Body of pancreas (tissue), 4 donors: ENCODE results near the gene PRKACA.

Experiments used
- POLR2A ChIP-seq, 3 donors: fragments of 450-650 bp; IDR thresholded peaks; one replicate each; pipeline ENCODE4 v1.6.1; 2016; ENCODE audit warnings: antibody characterized with exemption in 3 of 3, mild to moderate bottlenecking in 2 of 3
- TF ChIP-seq, protein P1 (sequence below), 7 experiments: fragments of 450-650 bp in 4 of 7; fragments of 200-600 bp in 3 of 7; sonication (generic) in 3 of 7; IDR thresholded peaks; one replicate each; pipeline ENCODE4 v1.5.1; 2016 to 2019; ENCODE audit warnings: antibody characterized with exemption in 7 of 7

DNA sequence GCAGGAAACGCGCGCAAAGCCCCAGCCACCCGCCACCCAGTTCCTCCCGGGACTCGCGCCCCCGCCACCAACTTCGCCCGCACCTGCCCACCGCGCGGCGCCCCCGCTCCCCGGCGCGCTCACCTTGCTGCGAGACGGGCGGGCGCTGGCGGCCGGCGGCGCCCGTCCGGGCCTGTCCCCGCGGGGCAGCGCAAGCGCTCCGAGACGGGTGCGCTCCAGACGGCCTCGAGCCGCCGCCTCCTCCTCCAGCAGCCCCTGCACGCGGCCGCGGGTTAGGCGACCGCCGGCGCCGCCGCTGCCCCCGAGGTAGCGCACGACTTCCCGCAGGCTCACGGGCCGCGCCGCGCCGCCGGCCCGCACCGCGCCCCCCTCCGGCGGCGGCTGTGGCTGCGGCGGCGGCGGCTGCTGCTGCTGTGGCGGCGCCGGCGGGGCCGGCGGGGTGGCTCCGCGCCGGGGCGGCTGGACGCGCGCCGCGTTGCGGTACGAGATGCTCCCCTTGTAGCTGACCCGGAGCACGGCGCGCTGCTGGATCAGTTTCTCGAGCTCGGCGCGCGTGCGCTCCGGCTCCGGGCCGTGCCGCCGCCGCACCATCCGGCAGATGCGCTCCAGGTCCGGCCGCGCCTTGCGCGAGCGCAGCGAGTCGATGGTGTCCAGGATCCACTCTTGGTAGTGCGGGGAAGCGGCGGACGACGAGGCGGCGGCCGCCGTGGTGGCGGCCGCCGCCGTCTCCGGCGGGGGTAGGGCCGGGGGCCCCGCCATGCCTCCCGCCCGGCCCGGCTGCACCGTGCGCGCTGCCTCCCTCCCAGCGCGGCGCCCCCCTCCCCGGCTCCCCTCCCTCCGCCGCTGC lies 27.7 kb downstream of the PRKACA start:
- TF ChIP-seq, protein P1, sequence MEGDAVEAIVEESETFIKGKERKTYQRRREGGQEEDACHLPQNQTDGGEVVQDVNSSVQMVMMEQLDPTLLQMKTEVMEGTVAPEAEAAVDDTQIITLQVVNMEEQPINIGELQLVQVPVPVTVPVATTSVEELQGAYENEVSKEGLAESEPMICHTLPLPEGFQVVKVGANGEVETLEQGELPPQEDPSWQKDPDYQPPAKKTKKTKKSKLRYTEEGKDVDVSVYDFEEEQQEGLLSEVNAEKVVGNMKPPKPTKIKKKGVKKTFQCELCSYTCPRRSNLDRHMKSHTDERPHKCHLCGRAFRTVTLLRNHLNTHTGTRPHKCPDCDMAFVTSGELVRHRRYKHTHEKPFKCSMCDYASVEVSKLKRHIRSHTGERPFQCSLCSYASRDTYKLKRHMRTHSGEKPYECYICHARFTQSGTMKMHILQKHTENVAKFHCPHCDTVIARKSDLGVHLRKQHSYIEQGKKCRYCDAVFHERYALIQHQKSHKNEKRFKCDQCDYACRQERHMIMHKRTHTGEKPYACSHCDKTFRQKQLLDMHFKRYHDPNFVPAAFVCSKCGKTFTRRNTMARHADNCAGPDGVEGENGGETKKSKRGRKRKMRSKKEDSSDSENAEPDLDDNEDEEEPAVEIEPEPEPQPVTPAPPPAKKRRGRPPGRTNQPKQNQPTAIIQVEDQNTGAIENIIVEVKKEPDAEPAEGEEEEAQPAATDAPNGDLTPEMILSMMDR (IDR thresholded peaks at IDR 0.05) = peak in 2 of 7 experiments; percentile 42 to 48
- no peak for TF ChIP-seq POLR2A (IDR thresholded peaks at IDR 0.05)
